ENCODE results near the gene VSIG10L.
A peak's percentile ranks its signal among the peaks of the same experiment; 100 is the strongest.

Gene VSIG10L

DNA sequence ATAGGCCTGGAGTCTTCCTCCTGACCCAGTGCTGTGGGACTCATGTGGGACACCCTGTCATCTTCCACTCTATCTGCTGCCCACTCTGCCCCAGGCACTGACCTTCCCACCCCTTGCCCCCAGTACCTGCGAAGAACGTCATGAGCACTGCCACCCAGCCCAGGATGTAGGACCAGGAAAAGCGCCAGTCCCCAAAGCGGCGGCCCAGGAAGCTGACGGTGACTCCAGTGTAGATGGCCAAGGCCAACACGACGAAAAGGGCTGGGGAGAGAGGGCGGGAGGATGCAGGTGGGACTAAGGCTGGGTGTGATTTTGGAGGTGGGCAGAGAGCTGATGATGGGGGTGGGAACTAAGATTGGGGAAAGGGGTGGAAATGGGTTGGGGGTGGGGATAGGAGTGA lies 38.4 kb upstream of the VSIG10L start:
- H3K27me3 ChIP-seq (ENCODE audit: insufficient read depth, low read length, poor library complexity): no peaks in the 10 kb centered on the region
- H3K9me3 ChIP-seq (ENCODE audit: insufficient read depth, low read length, severe bottlenecking): peaks cover 4% of the 10 kb centered on the region
- no peak overlapping the region for H2AFZ ChIP-seq (ENCODE audit: low read depth, low read length)
- H4K20me1 ChIP-seq (ENCODE audit: insufficient read depth, low read length): no peaks in the 10 kb centered on the region
- no peak overlapping the region for H3K4me2 ChIP-seq (ENCODE audit: insufficient read depth, low read length)
- TF ChIP-seq, protein P1, sequence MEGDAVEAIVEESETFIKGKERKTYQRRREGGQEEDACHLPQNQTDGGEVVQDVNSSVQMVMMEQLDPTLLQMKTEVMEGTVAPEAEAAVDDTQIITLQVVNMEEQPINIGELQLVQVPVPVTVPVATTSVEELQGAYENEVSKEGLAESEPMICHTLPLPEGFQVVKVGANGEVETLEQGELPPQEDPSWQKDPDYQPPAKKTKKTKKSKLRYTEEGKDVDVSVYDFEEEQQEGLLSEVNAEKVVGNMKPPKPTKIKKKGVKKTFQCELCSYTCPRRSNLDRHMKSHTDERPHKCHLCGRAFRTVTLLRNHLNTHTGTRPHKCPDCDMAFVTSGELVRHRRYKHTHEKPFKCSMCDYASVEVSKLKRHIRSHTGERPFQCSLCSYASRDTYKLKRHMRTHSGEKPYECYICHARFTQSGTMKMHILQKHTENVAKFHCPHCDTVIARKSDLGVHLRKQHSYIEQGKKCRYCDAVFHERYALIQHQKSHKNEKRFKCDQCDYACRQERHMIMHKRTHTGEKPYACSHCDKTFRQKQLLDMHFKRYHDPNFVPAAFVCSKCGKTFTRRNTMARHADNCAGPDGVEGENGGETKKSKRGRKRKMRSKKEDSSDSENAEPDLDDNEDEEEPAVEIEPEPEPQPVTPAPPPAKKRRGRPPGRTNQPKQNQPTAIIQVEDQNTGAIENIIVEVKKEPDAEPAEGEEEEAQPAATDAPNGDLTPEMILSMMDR (IDR thresholded peaks at IDR 0.05; ENCODE audit: borderline replicate concordance, extremely low read depth, low read length, poor library complexity, severe bottlenecking): no peak
- TF ChIP-seq EZH2 (IDR thresholded peaks at IDR 0.05; ENCODE audit: borderline replicate concordance, low read depth, low read length, severe bottlenecking): no peak
- no peak overlapping the region for H3K4me3 ChIP-seq (ENCODE audit: low read depth in 1 of 2, low read length in 2 of 2)
- H3K27ac ChIP-seq (ENCODE audit: low read length): no peak overlapping the region
- peaks cover 11% of the 10 kb centered on the region for H3K4me1 ChIP-seq (ENCODE audit: insufficient read depth, low read length)
- H3K9ac ChIP-seq (ENCODE audit: low read depth, low read length): no peak overlapping the region
- DNase-seq: no peak
- ATAC-seq (ENCODE audit: insufficient read depth, low read depth): no peak
- H3K36me3 ChIP-seq (ENCODE audit: insufficient read depth, low read length): no peaks in the 10 kb centered on the region
- H3K79me2 ChIP-seq (ENCODE audit: insufficient read depth, low read length): no peaks in the 10 kb centered on the region

DNA sequence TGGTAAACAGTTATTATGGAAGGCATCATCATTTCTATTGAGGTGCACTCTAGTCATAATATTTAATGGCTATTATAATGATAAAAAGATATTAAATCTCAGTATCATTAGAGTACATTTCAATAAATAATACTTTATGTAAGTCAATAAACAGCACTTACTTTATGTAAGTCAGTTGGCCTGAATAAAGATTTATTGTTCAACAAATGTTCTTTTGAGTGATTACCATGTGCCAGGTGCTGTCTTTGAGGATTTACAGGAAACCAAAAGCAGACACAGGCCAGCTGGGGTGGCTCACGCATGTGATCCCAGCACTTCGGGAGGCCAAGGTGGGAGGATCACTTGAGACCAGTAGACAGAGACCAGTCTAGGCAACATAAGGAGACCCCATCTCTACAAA lies 35.5 kb upstream of the VSIG10L start:
- H2AFZ ChIP-seq (ENCODE audit: low read depth, low read length): no peak overlapping the region
- H3K27me3 ChIP-seq (ENCODE audit: insufficient read depth, low read length, poor library complexity): no peaks in the 10 kb centered on the region
- no peak overlapping the region for H3K9ac ChIP-seq (ENCODE audit: low read depth, low read length)
- H4K20me1 ChIP-seq (ENCODE audit: insufficient read depth, low read length): no peaks in the 10 kb centered on the region
- peaks cover 4% of the 10 kb centered on the region for H3K9me3 ChIP-seq (ENCODE audit: insufficient read depth, low read length, severe bottlenecking)
- H3K79me2 ChIP-seq (ENCODE audit: insufficient read depth, low read length): no peaks in the 10 kb centered on the region
- TF ChIP-seq, protein P1 (IDR thresholded peaks at IDR 0.05; ENCODE audit: borderline replicate concordance, extremely low read depth, low read length, poor library complexity, severe bottlenecking): no peak
- no peak for TF ChIP-seq EZH2 (IDR thresholded peaks at IDR 0.05; ENCODE audit: borderline replicate concordance, low read depth, low read length, severe bottlenecking)
- no peak overlapping the region for H3K4me3 ChIP-seq (ENCODE audit: low read depth in 1 of 2, low read length in 2 of 2)
- DNase-seq (no peak), ATAC-seq (ENCODE audit: insufficient read depth, low read depth) (no peak)
- H3K4me2 ChIP-seq (ENCODE audit: insufficient read depth, low read length): no peak overlapping the region
- peaks cover 29% of the 10 kb centered on the region for H3K4me1 ChIP-seq (ENCODE audit: insufficient read depth, low read length)
- no peaks in the 10 kb centered on the region for H3K36me3 ChIP-seq (ENCODE audit: insufficient read depth, low read length)
- H3K27ac ChIP-seq (ENCODE audit: low read length): no peak overlapping the region

DNA sequence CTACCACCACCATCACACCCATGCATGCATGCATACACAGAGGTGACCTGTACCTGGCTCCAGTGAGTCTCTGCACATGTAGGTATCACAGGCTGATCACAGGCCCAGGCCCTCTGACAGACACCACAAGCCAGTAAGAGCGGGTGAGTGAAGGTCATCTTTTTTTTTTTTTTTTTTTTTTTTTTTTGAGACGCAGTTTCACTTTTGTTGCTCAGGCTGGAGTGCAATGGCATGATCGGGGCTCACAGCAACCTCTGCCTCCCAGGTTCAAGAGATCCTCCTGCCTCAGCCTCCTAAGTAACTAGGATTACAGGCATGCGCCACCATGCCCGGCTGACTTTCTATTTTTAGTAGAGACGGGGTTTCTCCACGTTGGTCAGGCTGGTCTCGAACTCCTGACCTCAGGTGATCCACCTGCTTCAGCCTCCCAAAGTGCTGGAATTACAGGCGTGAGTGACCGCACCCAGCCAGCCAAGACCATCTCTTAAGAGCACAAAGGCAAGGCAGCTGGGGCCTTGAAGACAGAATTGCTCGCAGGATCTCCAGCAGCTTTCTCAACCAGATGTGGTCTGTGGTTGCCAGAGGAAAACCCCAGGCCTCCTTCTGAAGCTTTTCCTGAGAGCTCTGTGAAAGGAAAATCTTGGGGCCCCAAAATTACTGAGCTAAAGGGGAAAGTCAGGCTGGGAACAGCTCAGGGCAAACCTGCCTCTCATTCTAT lies 33.7 kb upstream of the VSIG10L start:
- Histone ChIP-seq H3K79me2 (ENCODE audit: insufficient read depth, low read length) (peaks cover 5% of the 10 kb centered on the region; the same call in 1 of the 2 replicates), H4K20me1 (ENCODE audit: insufficient read depth, low read length) (no peaks in the 10 kb centered on the region), H2AFZ (ENCODE audit: low read depth, low read length) (no peak overlapping the region), H3K27ac (ENCODE audit: low read length) (no peak overlapping the region), H3K9me3 (ENCODE audit: insufficient read depth, low read length, severe bottlenecking) (no peaks in the 10 kb centered on the region), H3K4me2 (ENCODE audit: insufficient read depth, low read length) (no peak overlapping the region), H3K4me3 (ENCODE audit: low read depth in 1 of 2, low read length in 2 of 2) (no peak overlapping the region), H3K36me3 (ENCODE audit: insufficient read depth, low read length) (no peaks in the 10 kb centered on the region), H3K4me1 (ENCODE audit: insufficient read depth, low read length) (peaks cover 47% of the 10 kb centered on the region), H3K27me3 (ENCODE audit: insufficient read depth, low read length, poor library complexity) (no peaks in the 10 kb centered on the region), H3K9ac (ENCODE audit: low read depth, low read length) (no peak overlapping the region)
- ATAC-seq (ENCODE audit: insufficient read depth, low read depth) (no peak), DNase-seq (peak; percentile 59)
- TF ChIP-seq, protein P1 (IDR thresholded peaks at IDR 0.05; ENCODE audit: borderline replicate concordance, extremely low read depth, low read length, poor library complexity, severe bottlenecking): no peak
- no peak for TF ChIP-seq EZH2 (IDR thresholded peaks at IDR 0.05; ENCODE audit: borderline replicate concordance, low read depth, low read length, severe bottlenecking)

All from DND-41 (cell line).